IgD-negative memory B cell (primary cell): ENCODE data around the gene LY6G6F. TPM values are rescaled to one million over a fixed set of nuclear protein-coding genes. Genes with fewer than 3 reads are reported as not detected.
A peak's percentile ranks its signal among the peaks of the same experiment; 100 is the strongest.

Experiments
- H3K27ac Mint-ChIP-seq, 3 donors: one replicate each; pipeline ENCODE4 v1.8.0; 2020 to 2022; ENCODE audit warnings: mild to moderate bottlenecking in 3 of 3, mixed read lengths in 3 of 3, moderate library complexity in 1 of 3
- H3K27me3 Mint-ChIP-seq: one replicate; pipeline ENCODE4 v1.8.0; 2021; ENCODE audit warnings: mixed read lengths
- H3K36me3 Mint-ChIP-seq: one replicate; pipeline ENCODE4 v1.8.0; 2020; ENCODE audit warnings: mild to moderate bottlenecking, mixed read lengths
- H3K4me1 Mint-ChIP-seq, 3 donors: one replicate each; pipeline ENCODE4 v1.8.0; 2020 to 2022; ENCODE audit warnings: mixed read lengths in 3 of 3, mild to moderate bottlenecking in 1 of 3
- H3K4me3 Mint-ChIP-seq, 4 donors: one replicate each; pipeline ENCODE4 v1.8.0; 2020 to 2022; ENCODE audit warnings: mild to moderate bottlenecking in 4 of 4, mixed read lengths in 4 of 4, moderate library complexity in 3 of 4
- H3K9me3 Mint-ChIP-seq, 3 donors: one replicate each; pipeline ENCODE4 v1.8.0; 2020 to 2021; ENCODE audit warnings: mixed read lengths in 3 of 3, mild to moderate bottlenecking in 1 of 3
- polyA plus RNA-seq: library from polyadenylated mRNA; unstranded; fragments of 300-500 nt; fragmentation: Illumina TruSeq; gene quantifications from one replicate; pipeline ENCODE4 v1.2.3, GENCODE V29; 2021

LY6G6F gene
- polyA plus RNA-seq, 1 donor from 2014 or later: 0.95 TPM

DNA sequence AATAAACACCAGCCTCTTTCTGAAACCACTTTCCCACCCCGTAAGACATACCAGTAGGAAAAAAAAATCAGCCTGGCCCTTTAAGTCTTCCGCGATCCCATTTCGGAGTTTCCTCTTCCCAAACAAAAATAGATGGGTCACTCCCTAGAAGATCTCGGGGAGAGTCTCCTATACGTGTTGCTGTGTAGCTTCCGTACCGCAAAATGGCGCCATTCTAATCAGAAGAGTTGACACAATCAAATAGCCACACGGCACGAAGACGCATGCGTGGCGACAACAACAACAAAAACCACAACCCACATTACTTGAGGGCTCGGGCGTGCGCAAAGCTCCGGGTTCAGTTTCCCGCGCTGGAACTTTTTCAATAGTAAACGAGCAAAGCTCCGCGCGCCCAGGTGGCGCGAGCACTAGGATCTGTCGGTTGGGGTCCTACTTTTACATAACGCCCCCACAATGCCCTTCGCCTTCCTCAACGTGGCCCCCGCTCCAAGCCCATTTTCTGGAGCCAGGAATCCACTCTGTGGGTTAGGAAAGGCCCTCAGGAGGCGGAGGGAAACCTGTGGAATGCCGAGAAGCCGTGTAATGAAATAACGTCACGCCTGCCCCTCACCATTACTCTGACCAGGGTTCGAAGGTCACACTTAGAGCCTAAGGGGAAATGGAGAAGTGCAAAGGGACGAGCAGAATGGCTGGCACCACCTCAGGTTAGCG is 41.7 kb upstream of the LY6G6F start, which contains the start of gene GPANK1:
TSS of gene GPANK1 (minus strand) at position 208 of the 711 bp plus-strand sequence. CDS start 519 bp downstream, outside the sequence.
- H3K9me3 Mint-ChIP-seq: no peaks in the 10 kb centered on the region
- H3K27me3 Mint-ChIP-seq: peaks cover 1% of the 10 kb centered on the region
- peaks cover 24 to 51% (median 34%) of the 10 kb centered on the region in 3 donors for H3K4me1 Mint-ChIP-seq
- H3K4me3 Mint-ChIP-seq: peak within 1 kb of the TSS; percentile 92 to 98 (median 94)
- peak within 1 kb of the TSS; percentile 92 to 99 (median 98) for H3K27ac Mint-ChIP-seq
- no peaks in the 10 kb centered on the region for H3K36me3 Mint-ChIP-seq

DNA sequence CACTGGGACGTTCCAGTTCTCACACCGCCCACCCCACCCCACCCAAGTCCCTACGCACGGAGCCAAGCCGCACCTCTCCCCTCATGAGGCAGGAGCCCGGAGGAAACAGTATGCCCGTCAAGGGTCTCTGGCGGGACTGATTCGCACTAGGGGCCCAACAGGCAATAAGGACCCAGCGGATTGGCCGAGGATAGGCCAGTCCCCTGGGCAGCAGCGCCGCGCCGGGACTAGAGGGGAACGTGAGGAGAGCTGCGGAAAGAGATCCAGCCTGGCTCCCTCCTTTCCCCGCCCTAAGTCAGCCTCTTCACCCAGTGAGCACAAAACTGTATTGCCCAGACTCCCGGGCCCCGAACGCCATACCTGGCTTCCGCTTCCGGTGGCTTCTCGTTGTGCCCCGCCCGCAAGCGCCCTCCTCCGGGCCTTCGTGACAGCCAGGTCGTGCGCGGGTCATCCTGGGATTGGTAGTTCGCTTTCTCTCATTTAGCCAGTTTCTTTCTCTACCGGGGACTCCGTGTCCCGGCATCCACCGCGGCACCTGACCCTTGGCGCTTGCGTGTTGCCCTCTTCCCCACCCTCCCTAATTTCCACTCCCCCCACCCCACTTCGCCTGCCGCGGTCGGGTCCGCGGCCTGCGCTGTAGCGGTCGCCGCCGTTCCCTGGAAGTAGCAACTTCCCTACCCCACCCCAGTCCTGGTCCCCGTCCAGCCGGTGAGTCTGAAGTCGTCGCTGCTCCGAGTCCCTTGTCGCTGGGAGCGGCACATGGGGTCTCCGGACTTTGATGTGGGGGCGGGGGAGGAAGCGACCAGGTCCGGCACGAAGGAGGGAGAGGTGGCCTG is 40.9 kb upstream of the LY6G6F start, which contains the start of gene CSNK2B:
TSS of gene CSNK2B (plus strand) at position 580 of the 836 bp plus-strand sequence. CDS start 752 bp downstream, outside the sequence.
- Mint-ChIP-seq H3K36me3 (no peaks in the 10 kb centered on the region), H3K27me3 (peaks cover 1% of the 10 kb centered on the region)

DNA sequence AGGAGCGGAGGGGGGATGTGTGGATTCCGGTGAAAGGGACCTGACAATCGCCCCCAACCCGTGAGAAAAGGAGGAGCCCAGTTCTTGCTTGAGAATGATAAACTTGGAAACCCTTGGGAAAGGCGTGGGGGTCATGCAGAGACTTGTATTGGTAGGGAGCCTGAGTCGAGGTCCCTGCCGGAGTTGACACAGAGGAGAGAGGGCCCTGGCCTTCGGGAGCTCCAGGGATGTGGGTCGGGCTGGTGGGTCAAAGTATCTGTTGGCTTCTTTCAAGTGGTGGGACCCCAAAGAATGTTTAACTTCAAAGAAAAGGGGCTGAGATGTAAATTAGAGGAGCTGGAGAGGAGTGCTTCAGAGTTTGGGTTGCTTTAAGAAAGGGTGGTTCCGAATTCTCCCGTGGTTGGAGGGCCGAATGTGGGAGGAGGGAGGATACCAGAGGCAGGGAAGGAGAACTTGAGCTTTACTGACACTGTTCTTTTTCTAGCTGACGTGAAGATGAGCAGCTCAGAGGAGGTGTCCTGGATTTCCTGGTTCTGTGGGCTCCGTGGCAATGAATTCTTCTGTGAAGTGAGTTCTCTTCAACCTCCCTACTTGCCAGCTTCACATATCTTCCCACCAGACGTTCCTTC is 40.2 kb upstream of the LY6G6F start:
- Mint-ChIP-seq H3K27me3 (peaks cover 1% of the 10 kb centered on the region), H3K4me1 (peaks cover 21 to 45% (median 28%) of the 10 kb centered on the region in 3 donors)

More for the DNA sequence above, 40.9 kb upstream of the LY6G6F start, which contains the start of gene CSNK2B:
- Mint-ChIP-seq H3K4me1 (peaks cover 21 to 50% (median 33%) of the 10 kb centered on the region in 3 donors), H3K27ac (peak within 1 kb of the TSS; percentile 92 to 99 (median 98)), H3K9me3 (no peaks in the 10 kb centered on the region), H3K4me3 (peak within 1 kb of the TSS; percentile 92 to 98 (median 94))

DNA sequence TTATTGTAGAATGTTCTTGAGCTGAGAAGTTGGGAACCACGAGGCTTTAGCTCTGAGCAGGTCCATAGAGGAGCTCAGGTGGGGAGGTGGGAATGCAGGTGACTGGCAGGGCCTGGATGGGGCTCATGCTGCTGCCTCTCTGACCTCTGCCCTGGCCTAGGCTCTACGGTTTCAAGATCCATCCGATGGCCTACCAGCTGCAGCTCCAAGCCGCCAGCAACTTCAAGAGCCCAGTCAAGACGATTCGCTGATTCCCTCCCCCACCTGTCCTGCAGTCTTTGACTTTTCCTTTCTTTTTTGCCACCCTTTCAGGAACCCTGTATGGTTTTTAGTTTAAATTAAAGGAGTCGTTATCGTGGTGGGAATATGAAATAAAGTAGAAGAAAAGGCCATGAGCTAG is 37.0 kb upstream of the LY6G6F start, which contains the start of gene LY6G5B:
TSS of gene LY6G5B (plus strand) at position 301 of the 400 bp plus-strand sequence. CDS start 975 bp downstream, outside the sequence.
- Mint-ChIP-seq H3K4me3 (peak within 1 kb of the TSS in 1 of 4 donors; percentile 43), H3K4me1 (peaks cover 13 to 24% (median 14%) of the 10 kb centered on the region in 3 donors), H3K27ac (peak within 1 kb of the TSS in 2 of 3 donors; percentile 26 to 45), H3K9me3 (no peaks in the 10 kb centered on the region), H3K36me3 (no peaks in the 10 kb centered on the region), H3K27me3 (peaks cover 1% of the 10 kb centered on the region)

More for the DNA sequence above, 40.2 kb upstream of the LY6G6F start:
- Mint-ChIP-seq H3K4me3 (peak overlapping the region; percentile 92 to 98 (median 94)), H3K9me3 (no peaks in the 10 kb centered on the region), H3K27ac (peak overlapping the region; percentile 92 to 99 (median 98)), H3K36me3 (no peaks in the 10 kb centered on the region)

DNA sequence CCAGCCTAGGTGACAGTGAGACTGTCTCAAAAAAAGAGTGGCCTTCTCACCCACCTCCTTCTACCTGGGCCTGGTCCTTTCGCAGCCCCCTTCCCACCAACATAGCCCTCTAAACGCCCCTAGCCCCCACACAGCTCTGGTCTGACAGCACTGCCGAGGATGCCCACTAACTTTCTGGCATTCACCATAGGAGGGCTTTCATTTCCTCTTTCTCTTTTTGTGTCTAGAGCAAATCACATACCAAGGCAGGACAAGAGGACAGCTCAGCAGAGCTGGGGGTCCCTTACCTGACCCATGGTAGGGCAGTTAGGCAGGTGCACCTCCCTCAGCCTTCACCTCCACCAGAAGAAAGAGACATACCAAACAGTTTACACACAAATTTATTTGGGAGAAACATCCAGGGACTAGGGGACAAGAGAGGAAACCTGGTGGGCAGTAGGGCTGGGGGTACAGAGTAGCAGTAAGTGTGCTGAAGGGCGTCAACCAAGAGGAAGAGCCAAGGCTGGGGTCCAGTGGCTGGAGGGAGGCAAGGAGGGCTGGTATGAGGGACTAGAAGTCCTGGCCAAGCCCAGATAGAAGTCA is 30.3 kb upstream of the LY6G6F start:
- Mint-ChIP-seq H3K4me3 (no peak overlapping the region), H3K27ac (peak overlapping the region in 2 of 3 donors; percentile 1 to 4)

DNA sequence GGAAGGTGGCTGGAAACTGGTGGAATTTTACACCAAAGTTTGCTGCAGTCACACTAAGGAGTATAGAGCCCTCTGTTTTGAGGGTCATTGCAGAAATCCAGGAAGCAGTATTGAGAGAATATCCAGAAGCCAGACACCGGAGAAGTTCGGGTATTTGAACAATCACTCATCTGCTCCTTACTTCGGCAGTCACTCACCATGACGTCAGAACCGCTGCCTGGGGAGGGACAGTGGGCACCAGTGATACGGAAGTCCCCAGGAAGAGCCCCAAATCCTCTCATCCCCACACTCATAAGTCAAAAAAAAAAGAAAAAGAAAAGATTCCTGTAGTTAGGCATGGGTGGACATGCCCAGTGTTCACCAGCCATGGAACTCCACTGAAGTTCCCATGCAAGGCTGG is 29.8 kb upstream of the LY6G6F start:
- no peaks in the 10 kb centered on the region for H3K36me3 Mint-ChIP-seq
- no peaks in the 10 kb centered on the region for H3K9me3 Mint-ChIP-seq
- H3K27ac Mint-ChIP-seq: peak overlapping the region in 1 of 3 donors; percentile 90
- H3K4me1 Mint-ChIP-seq: peaks cover 23 to 34% (median 25%) of the 10 kb centered on the region in 3 donors
- no peaks in the 10 kb centered on the region for H3K27me3 Mint-ChIP-seq
- H3K4me3 Mint-ChIP-seq: no peak overlapping the region

More for the DNA sequence above, 30.3 kb upstream of the LY6G6F start:
- Mint-ChIP-seq H3K36me3 (no peaks in the 10 kb centered on the region), H3K9me3 (no peaks in the 10 kb centered on the region), H3K4me1 (peaks cover 22 to 32% (median 23%) of the 10 kb centered on the region in 3 donors), H3K27me3 (no peaks in the 10 kb centered on the region)

DNA sequence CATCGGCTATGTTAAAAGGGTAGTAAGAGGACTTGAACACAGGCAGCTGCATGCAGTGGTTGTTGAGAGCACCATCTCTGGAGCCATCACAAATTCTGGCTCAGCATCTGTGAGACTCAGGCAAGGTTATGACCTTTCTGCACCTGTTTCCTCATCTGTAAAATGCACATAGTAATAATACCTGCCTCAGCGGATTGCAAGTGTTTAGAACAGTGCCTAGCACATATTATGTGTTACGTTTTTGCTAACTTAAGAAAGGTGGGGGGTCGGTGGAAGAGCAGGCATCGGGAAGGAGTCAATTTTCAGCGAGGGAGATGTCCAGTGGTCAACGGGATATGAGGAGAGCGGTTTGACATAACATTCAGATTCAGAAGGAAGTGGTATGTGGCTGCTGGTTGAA is 28.7 kb upstream of the LY6G6F start:
- H3K9me3 Mint-ChIP-seq: no peaks in the 10 kb centered on the region
- no peaks in the 10 kb centered on the region for H3K27me3 Mint-ChIP-seq
- no peak overlapping the region for H3K4me3 Mint-ChIP-seq
- peak overlapping the region in 1 of 3 donors; percentile 27 for H3K27ac Mint-ChIP-seq
- peaks cover 23 to 32% (median 25%) of the 10 kb centered on the region in 3 donors for H3K4me1 Mint-ChIP-seq
- H3K36me3 Mint-ChIP-seq: no peaks in the 10 kb centered on the region

DNA sequence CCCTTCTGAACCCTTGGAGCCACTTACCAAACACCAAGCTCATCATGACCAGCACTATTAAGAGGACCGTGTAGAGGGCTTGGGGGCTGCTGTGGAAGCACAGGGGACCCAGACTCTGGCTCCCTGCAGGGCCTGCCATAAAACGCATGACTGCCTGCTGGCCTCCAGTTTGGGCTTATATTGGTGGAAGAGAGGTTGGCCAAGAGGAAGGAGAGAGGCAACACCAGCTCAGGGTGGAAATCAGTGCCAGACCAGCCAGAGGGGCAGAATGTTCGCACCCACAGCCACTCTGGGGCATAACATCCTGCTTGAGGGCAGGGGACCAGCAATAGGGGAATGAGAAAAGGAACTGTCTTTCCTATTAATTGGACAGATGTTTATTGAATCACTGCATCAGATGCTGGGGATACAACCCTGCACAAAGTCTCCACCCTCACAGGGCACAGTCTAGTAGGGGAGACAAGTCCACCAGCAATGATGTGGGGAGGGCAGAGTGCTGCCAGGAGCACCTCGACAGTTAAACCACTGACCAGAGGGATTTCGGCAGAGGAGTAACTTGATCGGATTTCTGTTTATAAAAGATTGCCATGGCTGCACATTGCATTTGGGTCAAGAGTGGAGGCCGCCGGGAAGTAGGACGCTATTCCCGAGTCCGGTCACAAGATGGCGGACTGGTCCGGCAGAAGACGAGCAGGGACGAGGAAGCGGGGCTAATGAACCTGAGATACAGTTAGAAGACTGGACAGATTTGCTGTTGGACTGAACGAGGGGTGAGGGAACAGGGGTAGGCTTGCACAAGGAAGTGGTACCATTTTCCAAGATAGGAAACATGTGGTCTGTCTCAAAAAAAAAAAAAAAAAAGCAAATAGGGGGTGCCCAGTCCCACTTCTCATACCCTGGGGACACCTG is 26.2 kb upstream of the LY6G6F start, which contains the start of gene LY6G5C:
TSS of gene LY6G5C (minus strand) at position 842 of the 909 bp plus-strand sequence. CDS start at position 148, 694 bp downstream.
- Mint-ChIP-seq H3K36me3 (no peaks in the 10 kb centered on the region), H3K4me3 (peak within 1 kb of the TSS; percentile 41 to 91 (median 78)), H3K27ac (peak within 1 kb of the TSS; percentile 10 to 78 (median 15)), H3K27me3 (no peaks in the 10 kb centered on the region), H3K4me1 (peaks cover 23 to 30% (median 25%) of the 10 kb centered on the region in 3 donors), H3K9me3 (no peaks in the 10 kb centered on the region)

DNA sequence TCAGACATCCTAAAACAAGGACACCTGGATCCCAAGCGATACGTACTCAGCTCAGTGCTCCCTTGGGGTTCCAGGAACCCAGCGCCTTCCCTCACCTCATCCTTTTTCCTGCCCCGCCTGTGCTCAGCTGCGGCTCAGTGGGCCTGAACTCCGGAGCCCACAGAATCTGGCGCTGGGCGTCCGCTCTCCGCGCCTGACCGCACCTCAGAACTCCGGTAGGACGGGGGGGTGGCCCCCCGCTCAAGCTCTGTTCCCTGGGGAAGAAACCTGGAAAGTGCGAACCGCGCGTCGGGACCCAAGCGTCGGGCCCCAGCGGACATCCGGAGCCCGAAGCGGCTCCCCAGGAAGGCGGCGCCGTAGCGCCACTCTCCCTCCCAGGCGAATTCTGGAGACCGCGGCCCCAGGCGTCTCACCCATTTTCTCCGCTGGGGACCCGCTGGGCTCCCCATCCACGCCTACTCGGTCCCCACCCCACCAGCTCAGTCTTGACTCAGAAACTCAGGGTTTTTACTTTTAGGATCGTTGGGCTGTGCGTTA is 25.5 kb upstream of the LY6G6F start:
- Mint-ChIP-seq H3K36me3 (no peaks in the 10 kb centered on the region), H3K4me3 (peak overlapping the region; percentile 41 to 91 (median 78)), H3K27me3 (no peaks in the 10 kb centered on the region), H3K4me1 (peaks cover 21 to 27% (median 24%) of the 10 kb centered on the region in 3 donors), H3K27ac (peak overlapping the region; percentile 9 to 35 (median 15)), H3K9me3 (no peaks in the 10 kb centered on the region)

DNA sequence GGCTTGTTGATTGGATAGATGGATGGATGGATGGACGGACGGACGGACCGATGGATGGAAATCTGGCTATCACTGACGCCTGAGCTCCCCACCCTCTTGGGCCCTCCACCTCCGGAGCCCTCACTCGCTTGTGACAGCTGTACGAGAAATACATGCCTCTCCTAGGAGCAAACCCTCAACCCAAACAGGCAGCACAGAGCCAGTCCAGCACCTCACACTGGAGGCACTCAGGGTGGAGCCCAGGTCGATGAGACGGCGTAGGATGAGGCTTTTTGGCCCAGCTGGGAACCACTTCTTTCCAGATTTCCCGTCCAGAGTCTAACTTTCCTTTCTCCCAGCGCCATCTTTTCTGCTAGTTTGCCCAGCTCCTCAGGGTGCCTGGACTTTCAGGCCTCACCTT is 23.1 kb upstream of the LY6G6F start:
- H3K27me3 Mint-ChIP-seq: no peaks in the 10 kb centered on the region
- H3K9me3 Mint-ChIP-seq: no peaks in the 10 kb centered on the region
- H3K4me1 Mint-ChIP-seq: peaks cover 5 to 18% (median 13%) of the 10 kb centered on the region in 3 donors
- no peak overlapping the region for H3K27ac Mint-ChIP-seq
- no peaks in the 10 kb centered on the region for H3K36me3 Mint-ChIP-seq
- peak overlapping the region in 1 of 4 donors; percentile 74 for H3K4me3 Mint-ChIP-seq

DNA sequence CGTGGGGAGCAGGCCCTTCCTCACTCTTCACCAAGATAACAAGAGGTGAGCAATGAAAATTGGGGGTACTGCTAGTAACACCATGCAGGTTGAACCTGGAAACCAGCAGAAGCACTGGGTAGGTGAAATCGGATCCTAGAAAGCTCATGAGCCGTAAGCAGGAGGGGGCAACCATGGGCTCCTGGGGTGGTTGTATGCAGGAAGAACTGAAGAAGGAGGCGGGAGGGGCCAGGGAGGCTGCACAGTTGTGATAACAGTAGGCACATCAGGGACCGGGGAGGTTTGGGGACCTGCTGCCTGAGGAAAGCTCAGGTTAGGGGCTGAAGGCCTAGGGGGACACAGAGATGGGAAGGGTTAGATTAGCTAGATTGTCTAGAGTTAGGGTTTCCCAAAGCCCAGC is 20.2 kb upstream of the LY6G6F start:
- Mint-ChIP-seq H3K36me3 (no peaks in the 10 kb centered on the region), H3K27ac (peak overlapping the region in 1 of 3 donors; percentile 34), H3K27me3 (no peaks in the 10 kb centered on the region), H3K4me3 (no peak overlapping the region), H3K4me1 (peaks cover 8 to 20% (median 19%) of the 10 kb centered on the region in 3 donors), H3K9me3 (no peaks in the 10 kb centered on the region)

DNA sequence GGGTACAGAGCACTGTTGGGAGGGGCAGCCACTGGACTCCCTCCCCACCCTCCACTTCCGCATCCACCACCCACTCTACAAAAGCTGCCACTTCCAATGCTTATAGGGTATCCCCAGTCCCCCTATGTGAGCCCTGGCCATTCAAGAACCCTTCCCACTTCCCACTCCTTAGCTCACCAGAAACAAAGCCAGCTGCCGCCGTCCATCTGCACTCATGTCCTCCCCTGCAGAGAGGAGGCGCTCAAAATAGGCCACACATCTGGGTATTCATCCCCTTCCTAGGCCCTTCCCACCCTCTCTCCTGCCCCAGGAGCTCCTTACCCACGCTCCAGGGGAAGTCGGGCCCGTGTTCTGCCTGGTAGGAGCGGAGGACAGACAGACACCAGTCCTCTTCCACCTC is 19.3 kb upstream of the LY6G6F start:
- Mint-ChIP-seq H3K4me1 (peaks cover 8 to 19% (median 17%) of the 10 kb centered on the region in 3 donors), H3K27me3 (no peaks in the 10 kb centered on the region), H3K9me3 (no peaks in the 10 kb centered on the region), H3K36me3 (no peaks in the 10 kb centered on the region), H3K27ac (no peak overlapping the region), H3K4me3 (no peak overlapping the region)
